GM12878 (cell line): ENCODE results near the gene EHD4. TPM values are rescaled to one million over a fixed set of nuclear protein-coding genes. Genes with fewer than 3 reads are reported as not detected.

Experiments
- ASH2L ChIP-seq: fragments of 300-600, 200-600 bp; sonication (generic); IDR thresholded peaks from 2 replicates; pipeline ENCODE4 v1.6.1; 2017; ENCODE audit warnings: low read depth, mild to moderate bottlenecking, borderline replicate concordance
- BACH1 ChIP-seq: fragments of 450-650 bp; IDR thresholded peaks from 2 replicates; pipeline ENCODE4 v1.6.1; 2017; ENCODE audit warnings: mild to moderate bottlenecking, borderline replicate concordance
- BCL11A ChIP-seq: IDR thresholded peaks from 2 replicates; pipeline ENCODE4 v1.6.1; 2011; ENCODE audit warnings: low read depth, low read length
- BHLHE40 ChIP-seq, 2 experiments: fragments of 450-650 bp in 1 of 2; IDR thresholded peaks; 2 replicates each; pipeline ENCODE4 v1.6.1; 2011 to 2017; ENCODE audit warnings: low read depth in 2 of 2, borderline replicate concordance in 1 of 2, improper control_type of control experiment in 1 of 2, low read length in 1 of 2, mild to moderate bottlenecking in 1 of 2
- CBX3 ChIP-seq: fragments of 200-600 bp; sonication (generic); IDR thresholded peaks from 2 replicates; pipeline ENCODE4 v1.6.1; 2016; ENCODE audit warnings: low read depth, borderline replicate concordance
- CBX5 ChIP-seq: sonication (generic); IDR thresholded peaks from 2 replicates; pipeline ENCODE4 v1.6.1; 2016; ENCODE audit warnings: low read depth, moderate library complexity, mild to moderate bottlenecking, inconsistent platforms
- ESRRA ChIP-seq: IDR thresholded peaks from 2 replicates; pipeline ENCODE4 v1.6.1; 2012; ENCODE audit warnings: mild to moderate bottlenecking, low read length, improper control_type of control experiment
- HDAC6 ChIP-seq: fragments of 200-600 bp; sonication (generic); IDR thresholded peaks from one replicate; pipeline ENCODE4 v1.8.0; 2017; ENCODE audit warnings: antibody characterized with exemption; ENCODE audit not compliant: unreplicated experiment
- IRF4 ChIP-seq: IDR thresholded peaks from 2 replicates; pipeline ENCODE4 v1.6.1; 2011; ENCODE audit warnings: low read depth, low read length
- JUND ChIP-seq: IDR thresholded peaks from 2 replicates; pipeline ENCODE4 v1.6.1; 2012; ENCODE audit warnings: low read depth, mild to moderate bottlenecking, low read length, improper control_type of control experiment, moderate library complexity
- NFYB ChIP-seq: IDR thresholded peaks from 2 replicates; pipeline ENCODE4 v1.6.1; 2011; ENCODE audit warnings: low read depth, mild to moderate bottlenecking, low read length, improper control_type of control experiment, moderate library complexity; ENCODE audit not compliant: insufficient read depth
- PAX5 ChIP-seq: IDR thresholded peaks from 2 replicates; pipeline ENCODE4 v1.6.1; 2011; ENCODE audit warnings: low read depth, low read length, borderline replicate concordance
- PBX3 ChIP-seq: IDR thresholded peaks from 2 replicates; pipeline ENCODE4 v1.6.1; 2011; ENCODE audit warnings: mild to moderate bottlenecking, low read depth, low read length, moderate library complexity; ENCODE audit not compliant: insufficient replicate concordance
- POU2F2 ChIP-seq: IDR thresholded peaks from 3 replicates; pipeline ENCODE4 v1.6.1; 2011; ENCODE audit warnings: low read depth, mild to moderate bottlenecking, low read length, borderline replicate concordance
- RAD21 ChIP-seq: IDR thresholded peaks from 2 replicates; pipeline ENCODE4 v1.6.1; 2011; ENCODE audit warnings: mild to moderate bottlenecking, low read depth, low read length, moderate library complexity; ENCODE audit not compliant: insufficient read depth
- RBBP5 ChIP-seq: fragments of 200-600 bp; sonication (generic); conservative IDR thresholded peaks from 2 replicates; pipeline ENCODE4 v1.6.1; 2016
- RELA ChIP-seq: fragments of 450-650 bp; IDR thresholded peaks from 2 replicates; pipeline ENCODE4 v1.8.0; 2014; ENCODE audit warnings: borderline replicate concordance; ENCODE audit not compliant: partially characterized antibody
- SMARCA5 ChIP-seq: fragments of 450-650 bp; IDR thresholded peaks from 2 replicates; pipeline ENCODE4 v1.6.1; 2017; ENCODE audit warnings: mild to moderate bottlenecking
- SMC3 ChIP-seq: IDR thresholded peaks from 2 replicates; pipeline ENCODE4 v1.6.1; 2011; ENCODE audit warnings: low read length, improper control_type of control experiment, borderline replicate concordance
- SREBF2 ChIP-seq: IDR thresholded peaks from 2 replicates; pipeline ENCODE4 v1.6.1; 2012; ENCODE audit warnings: mild to moderate bottlenecking, low read length
- ZBED1 ChIP-seq: IDR thresholded peaks from 2 replicates; pipeline ENCODE4 v1.6.1; 2016; ENCODE audit warnings: borderline replicate concordance
- ZNF622 ChIP-seq: fragments of 450-650 bp; IDR thresholded peaks from 2 replicates; pipeline ENCODE4 v1.6.1; 2017; ENCODE audit warnings: mild to moderate bottlenecking, inconsistent platforms
- polyA plus RNA-seq, 11 experiments: library from polyadenylated mRNA; depleted of rRNA in 4 of 11; unstranded in 6 of 11; stranded (reverse) in 5 of 11; fragments of >200 nt; fragmentation: Nextera tagmentation in 4 of 11; fragmentation: Illumina TruSeq in 1 of 11; extraction: Ambion mirVana in 4 of 11; extraction: Trizol in 1 of 11; gene quantifications; 1 replicate in 1 of 11; 2 replicates in 10 of 11; pipeline versions ENCODE4 v1.2.1 to v1.2.3, GENCODE V29; 2011 to 2016; ENCODE audit warnings: inconsistent platforms in 2 of 11, missing spikeins in 2 of 11, low read depth in 1 of 11
- total RNA-seq, 4 experiments: library from RNA; depleted of rRNA in 3 of 4; stranded (reverse); fragments of >200 nt in 3 of 4; fragmentation: Illumina TruSeq in 1 of 4; extraction: Trizol in 1 of 4; gene quantifications; 2 replicates each; pipeline versions ENCODE4 v1.2.1 to v1.2.3, GENCODE V29; 2013 to 2021
- TF ChIP-seq, protein P1 (sequence below): fragments of 450-650 bp; formaldehyde crosslinking; IDR thresholded peaks from 2 replicates; pipeline ENCODE4 v1.4.0; 2020; ENCODE audit warnings: mild to moderate bottlenecking, moderate library complexity
- TF ChIP-seq, protein P2 (sequence below): fragments of 450-650 bp; IDR thresholded peaks from 2 replicates; pipeline ENCODE4 v1.6.1; 2017; ENCODE audit warnings: low read depth, mild to moderate bottlenecking, moderate library complexity

EHD4 gene
- total and polyA plus RNA-seq, 10 of the 15 experiments (the other 5 are each of a cell fraction or from before 2014, with no cell fraction given) = 4.2 to 62.9 (median 44.7) TPM

- TF ChIP-seq ZNF622 = no peak
- no peak for TF ChIP-seq ESRRA
- TF ChIP-seq ZBED1 = no peak
- 0 out of 2 replicates have a peak, but pooled peaks have one; percentile 34 for TF ChIP-seq BCL11A
- TF ChIP-seq HDAC6 = no peak
- 0 out of 2 replicates have a peak, but pooled peaks have one; percentile 25 for TF ChIP-seq SMARCA5
- peak; percentile 51; the same call in 1 of the 2 replicates for TF ChIP-seq BACH1
- no peak for TF ChIP-seq SMC3
- TF ChIP-seq PAX5 = peak; percentile 55; the same call in 1 of the 2 replicates
- no peak; the same call in 1 of the 2 replicates for TF ChIP-seq IRF4
- no peak for TF ChIP-seq PBX3
- TF ChIP-seq RBBP5 = no peak
- TF ChIP-seq, protein P1, sequence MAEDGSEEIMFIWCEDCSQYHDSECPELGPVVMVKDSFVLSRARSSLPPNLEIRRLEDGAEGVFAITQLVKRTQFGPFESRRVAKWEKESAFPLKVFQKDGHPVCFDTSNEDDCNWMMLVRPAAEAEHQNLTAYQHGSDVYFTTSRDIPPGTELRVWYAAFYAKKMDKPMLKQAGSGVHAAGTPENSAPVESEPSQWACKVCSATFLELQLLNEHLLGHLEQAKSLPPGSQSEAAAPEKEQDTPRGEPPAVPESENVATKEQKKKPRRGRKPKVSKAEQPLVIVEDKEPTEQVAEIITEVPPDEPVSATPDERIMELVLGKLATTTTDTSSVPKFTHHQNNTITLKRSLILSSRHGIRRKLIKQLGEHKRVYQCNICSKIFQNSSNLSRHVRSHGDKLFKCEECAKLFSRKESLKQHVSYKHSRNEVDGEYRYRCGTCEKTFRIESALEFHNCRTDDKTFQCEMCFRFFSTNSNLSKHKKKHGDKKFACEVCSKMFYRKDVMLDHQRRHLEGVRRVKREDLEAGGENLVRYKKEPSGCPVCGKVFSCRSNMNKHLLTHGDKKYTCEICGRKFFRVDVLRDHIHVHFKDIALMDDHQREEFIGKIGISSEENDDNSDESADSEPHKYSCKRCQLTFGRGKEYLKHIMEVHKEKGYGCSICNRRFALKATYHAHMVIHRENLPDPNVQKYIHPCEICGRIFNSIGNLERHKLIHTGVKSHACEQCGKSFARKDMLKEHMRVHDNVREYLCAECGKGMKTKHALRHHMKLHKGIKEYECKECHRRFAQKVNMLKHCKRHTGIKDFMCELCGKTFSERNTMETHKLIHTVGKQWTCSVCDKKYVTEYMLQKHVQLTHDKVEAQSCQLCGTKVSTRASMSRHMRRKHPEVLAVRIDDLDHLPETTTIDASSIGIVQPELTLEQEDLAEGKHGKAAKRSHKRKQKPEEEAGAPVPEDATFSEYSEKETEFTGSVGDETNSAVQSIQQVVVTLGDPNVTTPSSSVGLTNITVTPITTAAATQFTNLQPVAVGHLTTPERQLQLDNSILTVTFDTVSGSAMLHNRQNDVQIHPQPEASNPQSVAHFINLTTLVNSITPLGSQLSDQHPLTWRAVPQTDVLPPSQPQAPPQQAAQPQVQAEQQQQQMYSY (CRISPR knock-in tag) = no peak
- peak; percentile 18 to 46; a peak in 2 of 4 replicates for TF ChIP-seq BHLHE40 (IDR thresholded peaks at IDR 0.05; ENCODE audit: borderline replicate concordance in 1 of 2, low read depth in 2 of 2, low read length in 1 of 2)
- TF ChIP-seq ASH2L = no peak
- TF ChIP-seq POU2F2 = peak; percentile 81; the same call in 2 of the 3 replicates
- TF ChIP-seq JUND = no peak
- TF ChIP-seq CBX3 = no peak
- TF ChIP-seq NFYB = no peak
- TF ChIP-seq, protein P2, sequence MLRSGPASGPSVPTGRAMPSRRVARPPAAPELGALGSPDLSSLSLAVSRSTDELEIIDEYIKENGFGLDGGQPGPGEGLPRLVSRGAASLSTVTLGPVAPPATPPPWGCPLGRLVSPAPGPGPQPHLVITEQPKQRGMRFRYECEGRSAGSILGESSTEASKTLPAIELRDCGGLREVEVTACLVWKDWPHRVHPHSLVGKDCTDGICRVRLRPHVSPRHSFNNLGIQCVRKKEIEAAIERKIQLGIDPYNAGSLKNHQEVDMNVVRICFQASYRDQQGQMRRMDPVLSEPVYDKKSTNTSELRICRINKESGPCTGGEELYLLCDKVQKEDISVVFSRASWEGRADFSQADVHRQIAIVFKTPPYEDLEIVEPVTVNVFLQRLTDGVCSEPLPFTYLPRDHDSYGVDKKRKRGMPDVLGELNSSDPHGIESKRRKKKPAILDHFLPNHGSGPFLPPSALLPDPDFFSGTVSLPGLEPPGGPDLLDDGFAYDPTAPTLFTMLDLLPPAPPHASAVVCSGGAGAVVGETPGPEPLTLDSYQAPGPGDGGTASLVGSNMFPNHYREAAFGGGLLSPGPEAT = peak; percentile 59; the same call in 1 of the 2 replicates
- TF ChIP-seq RAD21 = no peak
- peak; percentile 70 for TF ChIP-seq RELA
- TF ChIP-seq CBX5 = no peak
- TF ChIP-seq SREBF2 = no peak
These were observed 1.1 kb downstream of the EHD4 start (continued) for GRCh38 chr15:41971089-41971894.
